ENCODE data around the gene AIF1L.

AIF1L gene

GRCh38 chr9:131104016-131104740 is 7.8 kb downstream of the AIF1L start:
- no peak for TF ChIP-seq CTCF (IDR thresholded peaks at IDR 0.05; ENCODE audit: low read depth, low read length)
- H3K4me3 ChIP-seq (ENCODE audit: low read depth, low read length): no peak overlapping the region
- H3K36me3 ChIP-seq: peaks cover 24% of the 10 kb centered on the region
- no peaks in the 10 kb centered on the region for H3K9me3 ChIP-seq (ENCODE audit: severe bottlenecking)
- no peaks in the 10 kb centered on the region for H3K27me3 ChIP-seq (ENCODE audit: insufficient read depth, low read depth, severe bottlenecking)
- DNase-seq: no peak
- H3K27ac ChIP-seq: no peak overlapping the region

GRCh38 chr9:131105952-131106351 is 9.6 kb downstream of the AIF1L start:
- Histone ChIP-seq H3K27ac (no peak overlapping the region), H3K27me3 (ENCODE audit: insufficient read depth, low read depth, severe bottlenecking) (no peaks in the 10 kb centered on the region), H3K4me3 (ENCODE audit: low read depth, low read length) (no peak overlapping the region), H3K9me3 (ENCODE audit: severe bottlenecking) (no peaks in the 10 kb centered on the region), H3K36me3 (peaks cover 17% of the 10 kb centered on the region)
- no peak for DNase-seq
- TF ChIP-seq CTCF (IDR thresholded peaks at IDR 0.05; ENCODE audit: low read depth, low read length): no peak

GRCh38 chr9:131107760-131108159 is 11.4 kb downstream of the AIF1L start:
- Histone ChIP-seq H3K36me3 (peaks cover 27% of the 10 kb centered on the region), H3K27me3 (ENCODE audit: insufficient read depth, low read depth, severe bottlenecking) (no peaks in the 10 kb centered on the region), H3K9me3 (ENCODE audit: severe bottlenecking) (no peaks in the 10 kb centered on the region), H3K4me3 (ENCODE audit: low read depth, low read length) (no peak overlapping the region), H3K27ac (no peak overlapping the region)
- no peak for TF ChIP-seq CTCF (IDR thresholded peaks at IDR 0.05; ENCODE audit: low read depth, low read length)
- no peak for DNase-seq

GRCh38 chr9:131111186-131111853 is 15.0 kb downstream of the AIF1L start:
- H3K4me3 ChIP-seq (ENCODE audit: low read depth, low read length): no peak overlapping the region
- no peak for TF ChIP-seq CTCF (IDR thresholded peaks at IDR 0.05; ENCODE audit: low read depth, low read length)
- no peaks in the 10 kb centered on the region for H3K27me3 ChIP-seq (ENCODE audit: insufficient read depth, low read depth, severe bottlenecking)
- no peak overlapping the region for H3K27ac ChIP-seq
- H3K9me3 ChIP-seq (ENCODE audit: severe bottlenecking): no peaks in the 10 kb centered on the region
- H3K36me3 ChIP-seq: peaks cover 28% of the 10 kb centered on the region
- no peak for DNase-seq

- no peak for TF ChIP-seq CTCF (IDR thresholded peaks at IDR 0.05; ENCODE audit: low read depth, low read length)
- DNase-seq: no peak
- no peak overlapping the region for H3K27ac ChIP-seq
- no peaks in the 10 kb centered on the region for H3K9me3 ChIP-seq (ENCODE audit: severe bottlenecking)
- H3K27me3 ChIP-seq (ENCODE audit: insufficient read depth, low read depth, severe bottlenecking): no peaks in the 10 kb centered on the region
- no peak overlapping the region for H3K4me3 ChIP-seq (ENCODE audit: low read depth, low read length)
- peaks cover 33% of the 10 kb centered on the region for H3K36me3 ChIP-seq
These were observed 15.6 kb downstream of the AIF1L start for GRCh38 chr9:131111854-131112311.
